H1 (cell line): Measurements from ENCODE around the gene CLEC14A. TPM values are rescaled to one million over a fixed set of nuclear protein-coding genes. Genes with fewer than 3 reads are reported as not detected.

Experiments
- CTCF ChIA-PET: fragments of 300-600 bp; sonication (Branson Sonifier 250); formaldehyde crosslinking; loops from one replicate; lab custom pipeline; 2021; ENCODE audit not compliant: partially characterized antibody; lab: Charles Lee
- POLR2A ChIA-PET: fragments of 300-600 bp; sonication (Branson Sonifier 250); formaldehyde crosslinking; loops from one replicate; lab custom pipeline; 2021; ENCODE audit warnings: inconsistent platforms; ENCODE audit not compliant: partially characterized antibody; lab: Charles Lee
- DNase-seq, 2 experiments: peaks; one replicate each; pipeline versions ENCODE4 v3.0.0 to v3.0.0-alpha.2; 2010 to 2022; ENCODE audit warnings: low spot score in 2 of 2, low read depth in 1 of 2, mixed read lengths in 1 of 2
- FAIRE-seq: peaks from 2 replicates; lab custom pipeline; 2011; peaks lifted over from hg19 to GRCh38; lab: Jason Lieb, UNC
- H2AFZ ChIP-seq: 2 replicates; pipeline ENCODE4 v1.8.1; 2012; ENCODE audit warnings: low read length, inconsistent platforms
- H2AK5ac ChIP-seq: 2 replicates; pipeline ENCODE4 v1.6.1; 2013; ENCODE audit warnings: low read depth, low read length
- H2BK120ac ChIP-seq: replicated peaks from 2 replicates; pipeline ENCODE3; 2013; ENCODE audit warnings: low read depth, low read length, inconsistent platforms
- H2BK12ac ChIP-seq: 2 replicates; pipeline ENCODE4 v1.6.1; 2013; ENCODE audit warnings: low read depth, low read length
- H2BK15ac ChIP-seq: 2 replicates; pipeline ENCODE4 v1.6.1; 2013; ENCODE audit warnings: low read length
- H2BK20ac ChIP-seq: 2 replicates; pipeline ENCODE4 v1.6.1; 2013; ENCODE audit warnings: low read length
- H2BK5ac ChIP-seq: 2 replicates; pipeline ENCODE4 v1.6.1; 2013; ENCODE audit warnings: low read depth, low read length
- H3K14ac ChIP-seq: 2 replicates; pipeline ENCODE4 v1.6.1; 2013; ENCODE audit warnings: inconsistent platforms; ENCODE audit not compliant: insufficient read length
- H3K18ac ChIP-seq: 2 replicates; pipeline ENCODE4 v1.6.1; 2013; ENCODE audit warnings: low read length; ENCODE audit errors: extremely low read depth
- H3K23ac ChIP-seq: 2 replicates; pipeline ENCODE4 v1.6.1; 2013; ENCODE audit warnings: inconsistent platforms; ENCODE audit not compliant: insufficient read length
- H3K23me2 ChIP-seq: 2 replicates; pipeline ENCODE4 v1.6.1; 2013; ENCODE audit warnings: low read depth, low read length
- H3K27ac ChIP-seq: 2 replicates; pipeline ENCODE4 v1.6.1; 2011; ENCODE audit warnings: low read depth, low read length, inconsistent platforms
- H3K27me3 ChIP-seq, 4 experiments: replicated peaks in 1 of 4; 1 replicate in 1 of 4; 2 replicates in 3 of 4; pipeline versions ENCODE4 v1.6.1 to v1.8.1; 2011 to 2013; ENCODE audit warnings: low read length in 3 of 4, mild to moderate bottlenecking in 3 of 4, inconsistent platforms in 2 of 4, mixed read lengths in 2 of 4, moderate library complexity in 1 of 4; ENCODE audit not compliant: control insufficient read depth in 3 of 4, insufficient read depth in 3 of 4; ENCODE audit errors: extremely low read depth in 1 of 4
- H3K36me3 ChIP-seq, 4 experiments: 2 replicates each; pipeline versions ENCODE4 v1.6.1 to v1.8.1; 2011 to 2013; ENCODE audit warnings: mild to moderate bottlenecking in 4 of 4, low read length in 3 of 4, moderate library complexity in 2 of 4, control low read depth in 1 of 4, inconsistent platforms in 1 of 4; ENCODE audit not compliant: insufficient read depth in 4 of 4, control insufficient read depth in 2 of 4
- H3K4ac ChIP-seq: replicated peaks from 2 replicates; pipeline ENCODE3; 2013; ENCODE audit warnings: low read length, low read depth, mixed read lengths, inconsistent platforms; ENCODE audit not compliant: insufficient read length
- H3K4me1 ChIP-seq, 4 experiments: replicated peaks in 1 of 4; 1 replicate in 1 of 4; 2 replicates in 3 of 4; pipeline versions ENCODE4 v1.6.1 to v1.8.1; 2011 to 2013; ENCODE audit warnings: low read length in 3 of 4, inconsistent platforms in 2 of 4, mixed read lengths in 1 of 4; ENCODE audit not compliant: insufficient read depth in 4 of 4, control insufficient read depth in 3 of 4
- H3K4me2 ChIP-seq, 2 experiments: 2 replicates each; pipeline versions ENCODE4 v1.6.1 to v1.8.1; 2011 to 2013; ENCODE audit warnings: low read depth in 2 of 2, low read length in 2 of 2, control low read depth in 1 of 2, inconsistent platforms in 1 of 2, mild to moderate bottlenecking in 1 of 2; ENCODE audit not compliant: insufficient read depth in 1 of 2
- H3K4me3 ChIP-seq, 4 experiments: fragments of 200-600, 300-600 bp in 1 of 4; sonication (generic), shearing (Covaris generic), sonication (Bioruptor Twin) in 1 of 4; 2 replicates each; pipeline versions ENCODE4 v1.5.1 to v1.8.1; 2011 to 2016; ENCODE audit warnings: low read length in 4 of 4, low read depth in 3 of 4, control low read depth in 2 of 4, inconsistent platforms in 2 of 4, mild to moderate bottlenecking in 2 of 4, mixed read lengths in 1 of 4, moderate library complexity in 1 of 4; ENCODE audit not compliant: insufficient read depth in 2 of 4; ENCODE audit errors: extremely low read depth in 1 of 4
- H3K56ac ChIP-seq: replicated peaks from 2 replicates; pipeline ENCODE3; 2013; ENCODE audit warnings: low read depth, mild to moderate bottlenecking, mixed read lengths, low read length, inconsistent platforms; ENCODE audit not compliant: insufficient read length
- H3K79me1 ChIP-seq: 2 replicates; pipeline ENCODE4 v1.6.1; 2013; ENCODE audit warnings: low read depth, low read length, control low read depth
- H3K79me2 ChIP-seq, 2 experiments: 2 replicates each; pipeline versions ENCODE4 v1.6.1 to v1.8.1; 2012 to 2013; ENCODE audit warnings: low read length in 2 of 2, mild to moderate bottlenecking in 2 of 2, inconsistent platforms in 1 of 2; ENCODE audit not compliant: insufficient read depth in 2 of 2, control insufficient read depth in 1 of 2
- H3K9ac ChIP-seq, 4 experiments: replicated peaks in 1 of 4; 1 replicate in 1 of 4; 2 replicates in 3 of 4; pipeline versions ENCODE4 v1.6.1 to v1.8.1; 2011 to 2013; ENCODE audit warnings: low read depth in 3 of 4, low read length in 3 of 4, control low read depth in 2 of 4, mild to moderate bottlenecking in 2 of 4, moderate library complexity in 2 of 4, inconsistent platforms in 1 of 4; ENCODE audit errors: extremely low read depth in 1 of 4
- H3K9me3 ChIP-seq, 2 experiments: 2 replicates each; pipeline versions ENCODE4 v1.6.1 to v1.8.1; 2012 to 2013; ENCODE audit warnings: mild to moderate bottlenecking in 2 of 2, moderate library complexity in 2 of 2, control low read depth in 1 of 2, inconsistent platforms in 1 of 2, low read depth in 1 of 2, low read length in 1 of 2, mixed read lengths in 1 of 2; ENCODE audit not compliant: insufficient read depth in 2 of 2
- H4K20me1 ChIP-seq, 2 experiments: replicated peaks in 1 of 2; 2 replicates each; pipeline versions ENCODE3 to v1.8.1; 2011 to 2013; ENCODE audit warnings: inconsistent platforms in 2 of 2, low read length in 2 of 2, mild to moderate bottlenecking in 1 of 2; ENCODE audit not compliant: insufficient read depth in 2 of 2, control insufficient read depth in 1 of 2
- H4K5ac ChIP-seq: 2 replicates; pipeline ENCODE4 v1.6.1; 2013; ENCODE audit warnings: low read length, low read depth, mixed read lengths, inconsistent platforms; ENCODE audit not compliant: insufficient read length
- H4K8ac ChIP-seq: 2 replicates; pipeline ENCODE4 v1.8.0; 2013; ENCODE audit warnings: mild to moderate bottlenecking, moderate library complexity, low read length, inconsistent platforms; ENCODE audit not compliant: insufficient read depth; ENCODE audit errors: extremely low read depth
- H4K91ac ChIP-seq: replicated peaks from 2 replicates; pipeline ENCODE3; 2013; ENCODE audit warnings: low read length, mixed read lengths, inconsistent platforms; ENCODE audit not compliant: insufficient read length
- CREB1 ChIP-seq: IDR thresholded peaks from 2 replicates; pipeline ENCODE4 v1.6.1; 2012; ENCODE audit warnings: inconsistent platforms
- E2F6 ChIP-seq: IDR thresholded peaks from 2 replicates; pipeline ENCODE4 v1.6.1; 2012; ENCODE audit warnings: inconsistent platforms
- KDM4A ChIP-seq: IDR thresholded peaks from one replicate; pipeline ENCODE4 v1.7.1; 2012; ENCODE audit warnings: low read depth, mild to moderate bottlenecking, moderate library complexity, low read length, inconsistent platforms; ENCODE audit not compliant: severe bottlenecking
- MAX ChIP-seq: IDR thresholded peaks from 2 replicates; pipeline ENCODE4 v1.6.1; 2012; ENCODE audit warnings: inconsistent platforms
- POLR2AphosphoS5 ChIP-seq: IDR thresholded peaks from 2 replicates; pipeline ENCODE4 v1.6.1; 2011; ENCODE audit warnings: low read depth, low read length
- RAD21 ChIP-seq, 2 experiments: IDR thresholded peaks in 1 of 2; conservative IDR thresholded peaks in 1 of 2; 2 replicates each; pipeline ENCODE4 v1.6.1; 2011; ENCODE audit warnings: low read depth in 2 of 2, low read length in 2 of 2, improper control_type of control experiment in 1 of 2, inconsistent platforms in 1 of 2, mild to moderate bottlenecking in 1 of 2, moderate library complexity in 1 of 2
- WGBS, 2 experiments: shearing (Covaris generic) in 1 of 2; methylation state at CpG; one replicate each; pipeline versions ENCODE4 v1.1.6 to v1.1.7; 2013 to 2015; ENCODE audit warnings: low lambda C conversion rate in 2 of 2, mixed read lengths in 2 of 2, inconsistent platforms in 1 of 2, low coverage in 1 of 2, missing lambda C conversion rate in 1 of 2; ENCODE audit not compliant: insufficient replicate concordance in 2 of 2, insufficient coverage in 1 of 2, insufficient read length in 1 of 2; ENCODE audit errors: extremely low coverage in 1 of 2, missing lambda C conversion rate in 1 of 2; 5-methylcytosine and 5-hydroxymethylcytosine counted together
- polyA plus RNA-seq, 7 experiments: library from polyadenylated mRNA; depleted of rRNA in 3 of 7; stranded (reverse) in 5 of 7; unstranded in 2 of 7; fragments of >200 nt in 5 of 7; fragments of 200-250 nt in 2 of 7; gene quantifications; 1 replicate in 5 of 7; 2 replicates in 1 of 7; 4 replicates in 1 of 7; pipeline versions ENCODE4 v1.2.1 to v1.2.3, GENCODE V29; 2011 to 2013; ENCODE audit warnings: missing spikeins in 2 of 7, mixed read lengths in 2 of 7
- total RNA-seq: library from RNA; stranded (reverse); fragmentation: NEBNext Ultra II Directional; extraction: Animal tissue kit (Norgen Biotek cat#: 25700); gene quantifications from 2 replicates; pipeline ENCODE4 v1.2.1, GENCODE V29; 2021

CLEC14A gene
- total and polyA plus RNA-seq, 2 of the 8 experiments (the other 6 are each of a cell fraction or from before 2014, with no cell fraction given) = 0.09 to 0.13 TPM

GRCh38 chr14:38209572-38210557 is 46.0 kb downstream of the CLEC14A start:
- ChIA-PET CTCF (interaction anchor here (0.7 to 2.6 kb wide), 8 partner anchors 9 to 392 kb away, joined by 3 to 8 read pairs (median 3); no protein-coding TSS in a partner anchor), POLR2A (interaction anchor here (0.5 to 8.9 kb wide), 10 partner anchors 8 to 390 kb away, joined by 3 to 70 read pairs (median 4); partner anchors contain the start of gene CLEC14A)
- peak overlapping the region; percentile 96; the same call in 1 of the 2 replicates for H2BK12ac ChIP-seq
- H3K23me2 ChIP-seq = peaks cover 12% of the 10 kb centered on the region
- peaks cover 58 to 86% (median 78%) of the 10 kb centered on the region in 4 experiments for H3K27me3 ChIP-seq
- H3K9me3 ChIP-seq = peaks cover 4 to 10% of the 10 kb centered on the region in 2 experiments; a peak in 2 of 4 replicates
- no peak for FAIRE-seq
- peak overlapping the region; percentile 35; the same call in 1 of the 2 replicates for H2BK20ac ChIP-seq
- TF ChIP-seq MAX (peak; percentile 20; the same call in 1 of the 2 replicates), CREB1 (peak; percentile 3; the same call in 1 of the 2 replicates), KDM4A (peak; percentile 71), RAD21 (IDR thresholded peaks at IDR 0.05 in 1 of 2, conservative IDR thresholded peaks at IDR 0.05 in 1 of 2; ENCODE audit: low read depth in 2 of 2, low read length in 2 of 2) (no peak), E2F6 (0 out of 2 replicates have a peak, but pooled peaks have one; percentile 1), POLR2AphosphoS5 (peak; percentile 76; the same call in 1 of the 2 replicates)
- peak overlapping the region; percentile 79 for H2AK5ac ChIP-seq
- no peak overlapping the region for H3K27ac ChIP-seq
- H2BK5ac ChIP-seq = peak overlapping the region; percentile 73; the same call in 1 of the 2 replicates
- peak overlapping the region; percentile 2 for H3K4ac ChIP-seq
- peak overlapping the region; percentile 36; the same call in 1 of the 2 replicates for H3K18ac ChIP-seq
- WGBS, 2 experiments = 67% methylated on average over 65 of the region's 69 CpGs; no CpG with 5 or more reads in 1 of the 2 experiments
- peak overlapping the region; percentile 19 to 59 (median 34); a peak in 7 of 8 replicates for H3K4me3 ChIP-seq
- peaks cover 3 to 20% (median 12%) of the 10 kb centered on the region in 4 experiments for H3K4me1 ChIP-seq
- H3K9ac ChIP-seq = no peak overlapping the region; a peak in 2 of 7 replicates
- H4K20me1 ChIP-seq = peaks cover 5 to 10% of the 10 kb centered on the region in 2 experiments
- no peak overlapping the region for H4K91ac ChIP-seq
- no peak for DNase-seq
- H3K79me2 ChIP-seq = no peaks in the 10 kb centered on the region
- H3K36me3 ChIP-seq = peaks cover 0 to 5% (median 0%) of the 10 kb centered on the region in 4 experiments; a peak in 1 of 8 replicates
- no peak overlapping the region for H2BK120ac ChIP-seq
- H3K4me2 ChIP-seq = peak overlapping the region; percentile 80 to 85
- no peaks in the 10 kb centered on the region for H3K79me1 ChIP-seq
- no peak overlapping the region for H3K56ac ChIP-seq
- no peak overlapping the region for H3K23ac ChIP-seq
- peak overlapping the region; percentile 98; the same call in 1 of the 2 replicates for H2BK15ac ChIP-seq
- no peak overlapping the region for H2AFZ ChIP-seq
- H3K14ac ChIP-seq = no peak overlapping the region
- H4K5ac ChIP-seq = no peak overlapping the region
- H4K8ac ChIP-seq = no peak overlapping the region; the same call in 1 of the 2 replicates
